H1 (cell line): ENCODE data around the gene NFYA. TPM values are rescaled to one million over a fixed set of nuclear protein-coding genes. Genes with fewer than 3 reads are reported as not detected.

Source experiments
- CTCF ChIA-PET: fragments of 300-600 bp; sonication (Branson Sonifier 250); formaldehyde crosslinking; loops from one replicate; lab custom pipeline; 2021; ENCODE audit not compliant: partially characterized antibody; lab: Charles Lee
- POLR2A ChIA-PET: fragments of 300-600 bp; sonication (Branson Sonifier 250); formaldehyde crosslinking; loops from one replicate; lab custom pipeline; 2021; ENCODE audit warnings: inconsistent platforms; ENCODE audit not compliant: partially characterized antibody; lab: Charles Lee
- DNase-seq, 2 experiments: peaks; one replicate each; pipeline versions ENCODE4 v3.0.0 to v3.0.0-alpha.2; 2010 to 2022; ENCODE audit warnings: low spot score in 2 of 2, low read depth in 1 of 2, mixed read lengths in 1 of 2
- FAIRE-seq: peaks from 2 replicates; lab custom pipeline; 2011; peaks lifted over from hg19 to GRCh38; lab: Jason Lieb, UNC
- H2AFZ ChIP-seq: 2 replicates; pipeline ENCODE4 v1.8.1; 2012; ENCODE audit warnings: low read length, inconsistent platforms
- H2AK5ac ChIP-seq: 2 replicates; pipeline ENCODE4 v1.6.1; 2013; ENCODE audit warnings: low read depth, low read length
- H2BK120ac ChIP-seq: replicated peaks from 2 replicates; pipeline ENCODE3; 2013; ENCODE audit warnings: low read depth, low read length, inconsistent platforms
- H2BK12ac ChIP-seq: 2 replicates; pipeline ENCODE4 v1.6.1; 2013; ENCODE audit warnings: low read depth, low read length
- H2BK15ac ChIP-seq: 2 replicates; pipeline ENCODE4 v1.6.1; 2013; ENCODE audit warnings: low read length
- H2BK20ac ChIP-seq: 2 replicates; pipeline ENCODE4 v1.6.1; 2013; ENCODE audit warnings: low read length
- H2BK5ac ChIP-seq: 2 replicates; pipeline ENCODE4 v1.6.1; 2013; ENCODE audit warnings: low read depth, low read length
- H3K14ac ChIP-seq: 2 replicates; pipeline ENCODE4 v1.6.1; 2013; ENCODE audit warnings: inconsistent platforms; ENCODE audit not compliant: insufficient read length
- H3K18ac ChIP-seq: 2 replicates; pipeline ENCODE4 v1.6.1; 2013; ENCODE audit warnings: low read length; ENCODE audit errors: extremely low read depth
- H3K23ac ChIP-seq: 2 replicates; pipeline ENCODE4 v1.6.1; 2013; ENCODE audit warnings: inconsistent platforms; ENCODE audit not compliant: insufficient read length
- H3K23me2 ChIP-seq: 2 replicates; pipeline ENCODE4 v1.6.1; 2013; ENCODE audit warnings: low read depth, low read length
- H3K27ac ChIP-seq: 2 replicates; pipeline ENCODE4 v1.6.1; 2011; ENCODE audit warnings: low read depth, low read length, inconsistent platforms
- H3K27me3 ChIP-seq, 4 experiments: replicated peaks in 1 of 4; 1 replicate in 1 of 4; 2 replicates in 3 of 4; pipeline versions ENCODE4 v1.6.1 to v1.8.1; 2011 to 2013; ENCODE audit warnings: low read length in 3 of 4, mild to moderate bottlenecking in 3 of 4, inconsistent platforms in 2 of 4, mixed read lengths in 2 of 4, moderate library complexity in 1 of 4; ENCODE audit not compliant: control insufficient read depth in 3 of 4, insufficient read depth in 3 of 4; ENCODE audit errors: extremely low read depth in 1 of 4
- H3K36me3 ChIP-seq, 4 experiments: 2 replicates each; pipeline versions ENCODE4 v1.6.1 to v1.8.1; 2011 to 2013; ENCODE audit warnings: mild to moderate bottlenecking in 4 of 4, low read length in 3 of 4, moderate library complexity in 2 of 4, control low read depth in 1 of 4, inconsistent platforms in 1 of 4; ENCODE audit not compliant: insufficient read depth in 4 of 4, control insufficient read depth in 2 of 4
- H3K4ac ChIP-seq: replicated peaks from 2 replicates; pipeline ENCODE3; 2013; ENCODE audit warnings: low read length, low read depth, mixed read lengths, inconsistent platforms; ENCODE audit not compliant: insufficient read length
- H3K4me1 ChIP-seq, 4 experiments: replicated peaks in 1 of 4; 1 replicate in 1 of 4; 2 replicates in 3 of 4; pipeline versions ENCODE4 v1.6.1 to v1.8.1; 2011 to 2013; ENCODE audit warnings: low read length in 3 of 4, inconsistent platforms in 2 of 4, mixed read lengths in 1 of 4; ENCODE audit not compliant: insufficient read depth in 4 of 4, control insufficient read depth in 3 of 4
- H3K4me2 ChIP-seq, 2 experiments: 2 replicates each; pipeline versions ENCODE4 v1.6.1 to v1.8.1; 2011 to 2013; ENCODE audit warnings: low read depth in 2 of 2, low read length in 2 of 2, control low read depth in 1 of 2, inconsistent platforms in 1 of 2, mild to moderate bottlenecking in 1 of 2; ENCODE audit not compliant: insufficient read depth in 1 of 2
- H3K4me3 ChIP-seq, 4 experiments: fragments of 200-600, 300-600 bp in 1 of 4; sonication (generic), shearing (Covaris generic), sonication (Bioruptor Twin) in 1 of 4; 2 replicates each; pipeline versions ENCODE4 v1.5.1 to v1.8.1; 2011 to 2016; ENCODE audit warnings: low read length in 4 of 4, low read depth in 3 of 4, control low read depth in 2 of 4, inconsistent platforms in 2 of 4, mild to moderate bottlenecking in 2 of 4, mixed read lengths in 1 of 4, moderate library complexity in 1 of 4; ENCODE audit not compliant: insufficient read depth in 2 of 4; ENCODE audit errors: extremely low read depth in 1 of 4
- H3K56ac ChIP-seq: replicated peaks from 2 replicates; pipeline ENCODE3; 2013; ENCODE audit warnings: low read depth, mild to moderate bottlenecking, mixed read lengths, low read length, inconsistent platforms; ENCODE audit not compliant: insufficient read length
- H3K79me1 ChIP-seq: 2 replicates; pipeline ENCODE4 v1.6.1; 2013; ENCODE audit warnings: low read depth, low read length, control low read depth
- H3K79me2 ChIP-seq, 2 experiments: 2 replicates each; pipeline versions ENCODE4 v1.6.1 to v1.8.1; 2012 to 2013; ENCODE audit warnings: low read length in 2 of 2, mild to moderate bottlenecking in 2 of 2, inconsistent platforms in 1 of 2; ENCODE audit not compliant: insufficient read depth in 2 of 2, control insufficient read depth in 1 of 2
- H3K9ac ChIP-seq, 4 experiments: replicated peaks in 1 of 4; 1 replicate in 1 of 4; 2 replicates in 3 of 4; pipeline versions ENCODE4 v1.6.1 to v1.8.1; 2011 to 2013; ENCODE audit warnings: low read depth in 3 of 4, low read length in 3 of 4, control low read depth in 2 of 4, mild to moderate bottlenecking in 2 of 4, moderate library complexity in 2 of 4, inconsistent platforms in 1 of 4; ENCODE audit errors: extremely low read depth in 1 of 4
- H3K9me3 ChIP-seq, 2 experiments: 2 replicates each; pipeline versions ENCODE4 v1.6.1 to v1.8.1; 2012 to 2013; ENCODE audit warnings: mild to moderate bottlenecking in 2 of 2, moderate library complexity in 2 of 2, control low read depth in 1 of 2, inconsistent platforms in 1 of 2, low read depth in 1 of 2, low read length in 1 of 2, mixed read lengths in 1 of 2; ENCODE audit not compliant: insufficient read depth in 2 of 2
- H4K20me1 ChIP-seq, 2 experiments: replicated peaks in 1 of 2; 2 replicates each; pipeline versions ENCODE3 to v1.8.1; 2011 to 2013; ENCODE audit warnings: inconsistent platforms in 2 of 2, low read length in 2 of 2, mild to moderate bottlenecking in 1 of 2; ENCODE audit not compliant: insufficient read depth in 2 of 2, control insufficient read depth in 1 of 2
- H4K5ac ChIP-seq: 2 replicates; pipeline ENCODE4 v1.6.1; 2013; ENCODE audit warnings: low read length, low read depth, mixed read lengths, inconsistent platforms; ENCODE audit not compliant: insufficient read length
- H4K8ac ChIP-seq: 2 replicates; pipeline ENCODE4 v1.8.0; 2013; ENCODE audit warnings: mild to moderate bottlenecking, moderate library complexity, low read length, inconsistent platforms; ENCODE audit not compliant: insufficient read depth; ENCODE audit errors: extremely low read depth
- H4K91ac ChIP-seq: replicated peaks from 2 replicates; pipeline ENCODE3; 2013; ENCODE audit warnings: low read length, mixed read lengths, inconsistent platforms; ENCODE audit not compliant: insufficient read length
- ASH2L ChIP-seq: fragments of 200-600, 300-600 bp; sonication (generic); IDR thresholded peaks from one replicate; pipeline ENCODE4 v1.7.1; 2017; ENCODE audit warnings: low read length
- BCL11A ChIP-seq, 2 experiments: IDR thresholded peaks; one replicate each; pipeline ENCODE4 v1.6.1; 2011; ENCODE audit warnings: low read depth in 2 of 2, low read length in 2 of 2, mild to moderate bottlenecking in 2 of 2
- CBX8 ChIP-seq: fragments of 300-800, 300-1000 bp; sonication (generic); IDR thresholded peaks from 2 replicates; pipeline ENCODE4 v1.7.1; 2016; ENCODE audit warnings: low read depth, low read length, borderline replicate concordance
- GABPA ChIP-seq: IDR thresholded peaks from 2 replicates; pipeline ENCODE4 v1.6.1; 2011; ENCODE audit warnings: mild to moderate bottlenecking, low read length, moderate library complexity, borderline replicate concordance; ENCODE audit not compliant: insufficient read depth
- JUND ChIP-seq: IDR thresholded peaks from 2 replicates; pipeline ENCODE4 v1.6.1; 2011; ENCODE audit warnings: mild to moderate bottlenecking, improper control_type of control experiment, low read length
- NRF1 ChIP-seq: IDR thresholded peaks from 2 replicates; pipeline ENCODE4 v1.6.1; 2011; ENCODE audit warnings: mild to moderate bottlenecking, low read depth, low read length, improper control_type of control experiment
- POLR2A ChIP-seq, 2 experiments: IDR thresholded peaks; 1 replicate in 1 of 2; 2 replicates in 1 of 2; pipeline ENCODE4 v1.6.1; 2011; ENCODE audit warnings: low read depth in 2 of 2, low read length in 2 of 2, mild to moderate bottlenecking in 2 of 2; ENCODE audit errors: control extremely low read depth in 1 of 2
- RNF2 ChIP-seq: fragments of 200-900, 300-1000 bp; sonication (generic); IDR thresholded peaks from 2 replicates; pipeline ENCODE4 v1.7.1; 2016; ENCODE audit warnings: borderline replicate concordance, low read depth, mild to moderate bottlenecking, antibody characterized with exemption, low read length; ENCODE audit not compliant: poor library complexity, severe bottlenecking; ENCODE audit errors: missing control alignments
- RXRA ChIP-seq: IDR thresholded peaks from 2 replicates; pipeline ENCODE4 v1.6.1; 2011; ENCODE audit warnings: low read depth, mild to moderate bottlenecking, low read length, moderate library complexity; ENCODE audit not compliant: insufficient read depth
- SP2 ChIP-seq: IDR thresholded peaks from 2 replicates; pipeline ENCODE4 v1.6.1; 2012; ENCODE audit warnings: mild to moderate bottlenecking, low read length, inconsistent platforms
- SP4 ChIP-seq: IDR thresholded peaks from 2 replicates; pipeline ENCODE4 v1.6.1; 2012; ENCODE audit warnings: low read length, inconsistent platforms
- TEAD4 ChIP-seq: IDR thresholded peaks from 2 replicates; pipeline ENCODE4 v1.6.1; 2012; ENCODE audit warnings: low read depth, low read length, inconsistent platforms, mixed read lengths
- ZNF274 ChIP-seq: IDR thresholded peaks from 2 replicates; pipeline ENCODE4 v1.7.0; 2012; ENCODE audit warnings: low read length, borderline replicate concordance; ENCODE audit errors: extremely low read depth
- WGBS, 2 experiments: shearing (Covaris generic) in 1 of 2; methylation state at CpG; one replicate each; pipeline versions ENCODE4 v1.1.6 to v1.1.7; 2013 to 2015; ENCODE audit warnings: low lambda C conversion rate in 2 of 2, mixed read lengths in 2 of 2, inconsistent platforms in 1 of 2, low coverage in 1 of 2, missing lambda C conversion rate in 1 of 2; ENCODE audit not compliant: insufficient replicate concordance in 2 of 2, insufficient coverage in 1 of 2, insufficient read length in 1 of 2; ENCODE audit errors: extremely low coverage in 1 of 2, missing lambda C conversion rate in 1 of 2; 5-methylcytosine and 5-hydroxymethylcytosine counted together
- polyA plus RNA-seq, 7 experiments: library from polyadenylated mRNA; depleted of rRNA in 3 of 7; stranded (reverse) in 5 of 7; unstranded in 2 of 7; fragments of >200 nt in 5 of 7; fragments of 200-250 nt in 2 of 7; gene quantifications; 1 replicate in 5 of 7; 2 replicates in 1 of 7; 4 replicates in 1 of 7; pipeline versions ENCODE4 v1.2.1 to v1.2.3, GENCODE V29; 2011 to 2013; ENCODE audit warnings: missing spikeins in 2 of 7, mixed read lengths in 2 of 7
- total RNA-seq: library from RNA; stranded (reverse); fragmentation: NEBNext Ultra II Directional; extraction: Animal tissue kit (Norgen Biotek cat#: 25700); gene quantifications from 2 replicates; pipeline ENCODE4 v1.2.1, GENCODE V29; 2021

The NFYA gene
- total and polyA plus RNA-seq, 2 of the 8 experiments (the other 6 are each of a cell fraction or from before 2014, with no cell fraction given) = 19.8 to 33.7 TPM

DNA sequence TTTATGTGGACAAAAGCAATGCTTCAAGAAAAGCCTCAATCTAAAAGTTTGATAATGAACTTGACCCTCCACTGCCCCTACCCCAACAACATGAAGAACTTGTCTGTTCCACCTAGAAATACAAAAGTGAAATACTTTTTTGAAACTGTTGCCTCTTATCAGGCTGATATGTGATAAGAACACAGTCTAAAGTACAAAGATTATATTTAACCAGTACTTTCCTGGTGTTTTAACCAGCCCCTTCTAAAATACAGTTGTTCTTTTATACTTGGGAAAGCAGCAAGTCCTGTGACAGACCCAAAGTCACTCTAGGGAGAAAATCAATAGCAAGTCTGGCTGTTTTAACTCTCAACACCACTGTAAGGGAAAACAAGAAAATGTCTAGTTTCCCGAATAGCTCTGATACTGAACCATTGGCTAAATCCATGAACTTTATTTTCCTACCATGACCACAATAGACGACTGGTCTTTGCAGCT is 7.2 kb upstream of the NFYA start:
- Histone ChIP-seq H3K56ac (no peak overlapping the region), H4K20me1 (no peaks in the 10 kb centered on the region), H3K4me3 (no peak overlapping the region), H2BK20ac (no peak overlapping the region), H3K9me3 (no peaks in the 10 kb centered on the region), H3K27me3 (no peaks in the 10 kb centered on the region), H4K8ac (no peak overlapping the region), H3K79me2 (no peaks in the 10 kb centered on the region), H3K36me3 (peaks cover 4 to 53% (median 26%) of the 10 kb centered on the region in 4 experiments; a peak in 7 of 8 replicates), H3K4me2 (no peak overlapping the region), H3K14ac (no peak overlapping the region), H3K18ac (no peak overlapping the region), H3K23me2 (no peaks in the 10 kb centered on the region), H2BK15ac (no peak overlapping the region), H2BK5ac (no peak overlapping the region), H2AFZ (no peak overlapping the region), H3K4ac (no peak overlapping the region), H3K9ac (no peak overlapping the region), H3K23ac (no peak overlapping the region), H2AK5ac (no peak overlapping the region), H4K91ac (no peak overlapping the region), H3K79me1 (no peaks in the 10 kb centered on the region), H3K4me1 (peaks cover 0 to under 1% (median 0%) of the 10 kb centered on the region in 4 experiments; a peak in 3 of 7 replicates), H2BK12ac (no peak overlapping the region), H3K27ac (no peak overlapping the region), H2BK120ac (no peak overlapping the region), H4K5ac (no peak overlapping the region)
- CTCF ChIA-PET = interaction anchor here (0.7 to 1.2 kb wide), 7 partner anchors 9 to 870 kb away, joined by 3 to 11 read pairs (median 4); partner anchors contain the start of gene APOBEC2
- POLR2A ChIA-PET = interaction anchor here (0.6 to 1.0 kb wide), 2 partner anchors 9 to 893 kb away, joined by 3 to 5 read pairs; no protein-coding TSS in a partner anchor
- FAIRE-seq (no peak), DNase-seq (no peak)
- 86% methylated on average over 2 of the region's 2 CpGs; no CpG with 5 or more reads in 1 of the 2 experiments for WGBS, 2 experiments
- TF ChIP-seq SP2 (no peak), BCL11A (IDR thresholded peaks at IDR 0.05; ENCODE audit: low read depth in 2 of 2, low read length in 2 of 2) (no peak), SP4 (no peak), GABPA (no peak), RXRA (no peak), RNF2 (no peak), CBX8 (no peak), ZNF274 (no peak), TEAD4 (no peak), POLR2A (IDR thresholded peaks at IDR 0.05; ENCODE audit: control extremely low read depth in 1 of 2, low read depth in 2 of 2, low read length in 2 of 2) (no peak), NRF1 (no peak), ASH2L (no peak), JUND (no peak)
